ENCODE data around the gene TMEM176A.
A peak's percentile ranks its signal among the peaks of the same experiment; 100 is the strongest.
"Not testable (repeated sequence)": the region's sequence is repeated elsewhere in the genome, so short reads cannot be mapped to it uniquely, and the experiment has no call there.

Gene TMEM176A

GRCh38 chr7:150800581-150801241 is at the start of gene TMEM176A:
Gene TMEM176A, plus strand, starts transcription at chr7:150800769. Its CDS starts 782 bp downstream, at chr7:150801551.
- DNase-seq (ENCODE audit: low read depth in 2 of 2) = no peak

GRCh38 chr7:150751702-150752101 is 48.9 kb upstream of the TMEM176A start:
- no peak for DNase-seq (ENCODE audit: low read depth in 2 of 2)

- DNase-seq (ENCODE audit: low read depth in 2 of 2) = no peak
Observed at GRCh38 chr7:150753239-150753638, 47.3 kb upstream of the TMEM176A start.

- DNase-seq (ENCODE audit: low read depth in 2 of 2) = no peak
Observed at GRCh38 chr7:150753826-150754603, 46.6 kb upstream of the TMEM176A start.

- no peak for DNase-seq (ENCODE audit: low read depth in 2 of 2)
Observed at GRCh38 chr7:150754951-150755350, 45.6 kb upstream of the TMEM176A start.

- DNase-seq (ENCODE audit: low read depth in 2 of 2) = peak in 1 of 2 donors; percentile 72
Observed at GRCh38 chr7:150755473-150756099, 45.0 kb upstream of the TMEM176A start.

GRCh38 chr7:150756166-150756565 is 44.4 kb upstream of the TMEM176A start:
- DNase-seq (ENCODE audit: low read depth in 2 of 2) = no peak

GRCh38 chr7:150756858-150757257 is 43.7 kb upstream of the TMEM176A start:
- no peak for DNase-seq (ENCODE audit: low read depth in 2 of 2)

- DNase-seq (ENCODE audit: low read depth in 2 of 2) = no peak
Observed at GRCh38 chr7:150759479-150759878, 41.1 kb upstream of the TMEM176A start.

GRCh38 chr7:150766334-150766709 is 34.2 kb upstream of the TMEM176A start:
- no peak for DNase-seq (ENCODE audit: low read depth in 2 of 2)

GRCh38 chr7:150769768-150770167 is 30.8 kb upstream of the TMEM176A start:
- DNase-seq (ENCODE audit: low read depth in 2 of 2) = no peak

GRCh38 chr7:150774131-150774530 is 26.4 kb upstream of the TMEM176A start:
- DNase-seq (ENCODE audit: low read depth in 2 of 2) = not testable (repeated sequence)

GRCh38 chr7:150778014-150778737 is 22.4 kb upstream of the TMEM176A start:
- DNase-seq (ENCODE audit: low read depth in 2 of 2) = no peak

- peak; percentile 48 to 57 for DNase-seq (ENCODE audit: low read depth in 2 of 2)
Observed at GRCh38 chr7:150778738-150779301, 21.7 kb upstream of the TMEM176A start.

- DNase-seq (ENCODE audit: low read depth in 2 of 2) = no peak
Observed at GRCh38 chr7:150780292-150780691, 20.3 kb upstream of the TMEM176A start.

- DNase-seq (ENCODE audit: low read depth in 2 of 2) = no peak
Observed at GRCh38 chr7:150781103-150781502, 19.5 kb upstream of the TMEM176A start.

- no peak for DNase-seq (ENCODE audit: low read depth in 2 of 2)
Observed at GRCh38 chr7:150781961-150782360, 18.6 kb upstream of the TMEM176A start.

GRCh38 chr7:150784120-150784736 is 16.3 kb upstream of the TMEM176A start:
- DNase-seq (ENCODE audit: low read depth in 2 of 2) = no peak

- no peak for DNase-seq (ENCODE audit: low read depth in 2 of 2)
Observed at GRCh38 chr7:150784954-150785353, 15.6 kb upstream of the TMEM176A start.

GRCh38 chr7:150787321-150788281 is 13.0 kb upstream of the TMEM176A start:
- DNase-seq (ENCODE audit: low read depth in 2 of 2) = no peak

All from stimulated activated CD4-positive, alpha-beta T cell treated with anti-CD3 and anti-CD28 coated beads, Interleukin-1b, Interleukin-23, amount 100 ng/mL, for 1 hour (primary cell).